Aorta (tissue), 5 donors: ENCODE measurements around the gene LTBP2. TPM values are rescaled to one million over a fixed set of nuclear protein-coding genes. Genes with fewer than 3 reads are reported as not detected.

ENCODE experiments used
- ATAC-seq: fragments of 200-7000 bp; cut with Tn5 transposase; one replicate; pipeline ENCODE4 v1.9.1; 2022; ENCODE audit warnings: moderate library complexity; ENCODE audit not compliant: low FRiP score
- DNase-seq, 2 donors: peaks; one replicate each; pipeline ENCODE4 v3.0.0-alpha.2; 2020
- H3K27ac ChIP-seq, 2 donors: one replicate each; pipeline ENCODE4 v1.5.1; 2013; ENCODE audit warnings: low read length in 2 of 2, mild to moderate bottlenecking in 2 of 2, moderate library complexity in 2 of 2, control low read depth in 1 of 2, inconsistent platforms in 1 of 2, low read depth in 1 of 2
- H3K27me3 ChIP-seq, 2 donors: one replicate each; pipeline ENCODE4 v1.6.1; 2013; ENCODE audit warnings: control low read depth in 1 of 2, low read length in 1 of 2, mild to moderate bottlenecking in 1 of 2, moderate library complexity in 1 of 2; ENCODE audit not compliant: insufficient read depth in 2 of 2, control insufficient read depth in 1 of 2
- H3K36me3 ChIP-seq, 2 donors: one replicate each; pipeline ENCODE4 v1.6.1; 2013; ENCODE audit warnings: control low read depth in 1 of 2, low read length in 1 of 2, mild to moderate bottlenecking in 1 of 2; ENCODE audit not compliant: insufficient read depth in 2 of 2, control insufficient read depth in 1 of 2
- H3K4me1 ChIP-seq, 2 donors: one replicate each; pipeline ENCODE4 v1.6.1; 2013; ENCODE audit warnings: low read length in 2 of 2, control low read depth in 1 of 2, mild to moderate bottlenecking in 1 of 2, moderate library complexity in 1 of 2; ENCODE audit not compliant: insufficient read depth in 2 of 2, control insufficient read depth in 1 of 2
- H3K4me3 ChIP-seq, 2 donors: one replicate each; pipeline ENCODE4 v1.5.1; 2013; ENCODE audit warnings: low read length in 2 of 2, control low read depth in 1 of 2, mild to moderate bottlenecking in 1 of 2
- H3K9me3 ChIP-seq: one replicate; pipeline ENCODE4 v1.6.1; 2013; ENCODE audit warnings: mild to moderate bottlenecking, low read length; ENCODE audit not compliant: control insufficient read depth
- WGBS, 2 donors: extraction: QIAGEN DNeasy Blood & Tissue Kit; methylation state at CpG; one replicate each; pipeline ENCODE4 v1.1.7; 2013; 5-methylcytosine and 5-hydroxymethylcytosine counted together
- intact Hi-C, 2 donors: fragments of 100-400 bp; cut with DNase I; formaldehyde crosslinking; loops; one replicate each; pipeline versions ENCODE4 v1.14.2 to v1.15.0; 2022
- polyA plus RNA-seq, 2 donors: library from polyadenylated mRNA; stranded (reverse); fragments of 200-250 nt; gene quantifications; one replicate each; pipeline ENCODE4 v1.2.3, GENCODE V29; 2013
- total RNA-seq, 2 donors: library from RNA; stranded (reverse); fragmentation: NEBNext Ultra II Directional; extraction: Animal tissue kit (Norgen Biotek cat#: 25700); gene quantifications; one replicate each; pipeline ENCODE4 v1.2.1, GENCODE V29; 2021
- donor health status: healthy with polysubstance abuse.
- donor health status: Bipolar disorder and iron deficiency.
- donor health status: DM: no; HTN: no; CAD: no.
- donor health status: DM: no; HTN: no; CAD: no.
- donor health status: DM: yes; HTN: yes; CAD: no.

LTBP2 gene
- total and polyA plus RNA-seq, 4 donors = 40.4 to 363 (median 228) TPM

GRCh38 chr14:74612350-74613021, 449 bp upstream of the LTBP2 start:
- H3K4me1 ChIP-seq = peaks cover 5 to 7% of the 10 kb centered on the region in 2 donors
- DNase-seq = peak; percentile 89 to 94

GRCh38 chr14:74610866-74611649, 979 bp downstream of the LTBP2 start:
- Histone ChIP-seq H3K36me3 (no peaks in the 10 kb centered on the region), H3K4me3 (peak overlapping the region; percentile 60 to 93), H3K4me1 (peaks cover 0 to 5% of the 10 kb centered on the region in 2 donors), H3K27me3 (no peaks in the 10 kb centered on the region), H3K9me3 (no peaks in the 10 kb centered on the region), H3K27ac (peak overlapping the region in 1 of 2 donors; percentile 25)
- DNase-seq = peak in 1 of 2 donors; percentile 55
- intact Hi-C loops = loop anchor here (2.0 to 5.0 kb wide), 4 partner anchors 61 to 151 kb away; partner anchors contain the start of genes AREL1 (in 1 of the 2), FCF1 (in 1 of the 2) and YLPM1 (in 1 of the 2)
- 1 to 2% methylated on average over 61 to 65 of the region's 65 CpGs for WGBS, 2 donors
- no peak for ATAC-seq

More at GRCh38 chr14:74612350-74613021, 449 bp upstream of the LTBP2 start:
- Histone ChIP-seq H3K9me3 (no peaks in the 10 kb centered on the region), H3K4me3 (peak overlapping the region; percentile 60 to 93), H3K27ac (peak overlapping the region in 1 of 2 donors; percentile 25), H3K27me3 (no peaks in the 10 kb centered on the region), H3K36me3 (no peaks in the 10 kb centered on the region)
- 3 to 4% methylated on average over 64 to 69 of the region's 69 CpGs for WGBS, 2 donors
- intact Hi-C loops = loop anchor here (2.0 to 5.0 kb wide), 4 partner anchors 60 to 150 kb away; partner anchors contain the start of genes AREL1 (in 2 of the 2), FCF1 (in 2 of the 2) and YLPM1 (in 1 of the 2)
- peak; percentile 89 for ATAC-seq

- Histone ChIP-seq H3K27ac (peak overlapping the region in 1 of 2 donors; percentile 25), H3K36me3 (no peaks in the 10 kb centered on the region), H3K27me3 (no peaks in the 10 kb centered on the region), H3K4me3 (peak overlapping the region; percentile 60 to 93), H3K9me3 (no peaks in the 10 kb centered on the region), H3K4me1 (peaks cover 0 to 8% of the 10 kb centered on the region in 2 donors)
- ATAC-seq (no peak), DNase-seq (no peak)
- 0 to 8% methylated on average over 26 of the region's 26 CpGs for WGBS, 2 donors
- intact Hi-C loops = loop anchor here (2.0 to 5.0 kb wide), 4 partner anchors 62 to 152 kb away; partner anchors contain the start of genes AREL1 (in 1 of the 2), FCF1 (in 1 of the 2) and YLPM1 (in 1 of the 2)
Observed at GRCh38 chr14:74610199-74610865, 1.7 kb downstream of the LTBP2 start.

- peaks cover 0 to 7% of the 10 kb centered on the region in 2 donors for H3K4me1 ChIP-seq
- H3K4me3 ChIP-seq = peak overlapping the region; percentile 60 to 93
- H3K27me3 ChIP-seq = no peaks in the 10 kb centered on the region
- no peaks in the 10 kb centered on the region for H3K9me3 ChIP-seq
- DNase-seq = no peak
- no peak for ATAC-seq
- 5 to 7% methylated on average over 4 of the region's 4 CpGs for WGBS, 2 donors
- H3K36me3 ChIP-seq = no peaks in the 10 kb centered on the region
- peak overlapping the region in 1 of 2 donors; percentile 25 for H3K27ac ChIP-seq
- intact Hi-C loops = loop anchor here (2.0 to 5.0 kb wide), 8 partner anchors 37 to 193 kb away; partner anchors contain the start of genes AREL1 (in 1 of the 2), FCF1 (in 1 of the 2) and YLPM1 (in 1 of the 2)
Observed at GRCh38 chr14:74609721-74610120, 2.3 kb downstream of the LTBP2 start.

- DNase-seq (peak; percentile 92 to 94), ATAC-seq (peak; percentile 73)
- Histone ChIP-seq H3K36me3 (no peaks in the 10 kb centered on the region), H3K27ac (no peak overlapping the region), H3K27me3 (no peaks in the 10 kb centered on the region), H3K4me3 (peak overlapping the region in 1 of 2 donors; percentile 60), H3K9me3 (no peaks in the 10 kb centered on the region), H3K4me1 (peaks cover 0 to 5% of the 10 kb centered on the region in 2 donors)
- intact Hi-C loops = loop anchor here (2.0 to 5.0 kb wide), 4 partner anchors 37 to 194 kb away; no protein-coding TSS in a partner anchor
- WGBS, 2 donors = 15 to 19% methylated on average over 4 of the region's 4 CpGs
Observed at GRCh38 chr14:74608959-74609611, 3.0 kb downstream of the LTBP2 start.

- 25 to 31% methylated on average over 3 of the region's 3 CpGs for WGBS, 2 donors
- intact Hi-C loops = loop anchor here in 1 of 2 donors (5.0 kb wide), 3 partner anchors 34 to 186 kb away; no protein-coding TSS in a partner anchor
Observed at GRCh38 chr14:74606727-74607126, 5.3 kb downstream of the LTBP2 start.

GRCh38 chr14:74605531-74606223, 6.4 kb downstream of the LTBP2 start:
- ATAC-seq = peak; percentile 24
- no peak overlapping the region for H3K4me3 ChIP-seq

More at GRCh38 chr14:74606727-74607126, 5.3 kb downstream of the LTBP2 start:
- H3K27me3 ChIP-seq = no peaks in the 10 kb centered on the region
- H3K36me3 ChIP-seq = peaks cover 0 to 1% of the 10 kb centered on the region in 2 donors
- H3K4me1 ChIP-seq = peaks cover 0 to 5% of the 10 kb centered on the region in 2 donors
- ATAC-seq (no peak), DNase-seq (no peak)
- H3K4me3 ChIP-seq = no peak overlapping the region
- H3K27ac ChIP-seq = peak overlapping the region; percentile 15 to 72
- H3K9me3 ChIP-seq = no peaks in the 10 kb centered on the region

More at GRCh38 chr14:74605531-74606223, 6.4 kb downstream of the LTBP2 start:
- Histone ChIP-seq H3K36me3 (peaks cover 0 to 1% of the 10 kb centered on the region in 2 donors), H3K27me3 (no peaks in the 10 kb centered on the region), H3K4me1 (peaks cover 0 to 5% of the 10 kb centered on the region in 2 donors), H3K9me3 (no peaks in the 10 kb centered on the region), H3K27ac (peak overlapping the region; percentile 72)
- WGBS, 2 donors = 3 to 6% methylated on average over 5 of the region's 5 CpGs
- no peak for DNase-seq
- intact Hi-C loops = loop anchor here in 1 of 2 donors (5.0 kb wide), 3 partner anchors 33 to 187 kb away; no protein-coding TSS in a partner anchor
